B cell (primary cell): Measurements from ENCODE around the gene PYGO2. TPM values are rescaled to one million over a fixed set of nuclear protein-coding genes. Genes with fewer than 3 reads are reported as not detected.

Experiments
- ATAC-seq: fragments of 200-7000 bp; cut with Tn5 transposase; one replicate; pipeline ENCODE4 v1.10.0; 2021; ENCODE audit warnings: low read depth, mild to moderate bottlenecking, moderate number of reproducible peaks, moderate library complexity
- CTCF ChIA-PET: fragments of 350-600 bp; sonication (Branson Sonifier 250); formaldehyde crosslinking; loops from one replicate; lab custom pipeline; 2021; ENCODE audit warnings: antibody characterized with exemption, inconsistent platforms; lab: Charles Lee
- POLR2A ChIA-PET: fragments of 350-600 bp; sonication (Branson Sonifier 250); formaldehyde crosslinking; loops from one replicate; lab custom pipeline; 2021; ENCODE audit warnings: antibody characterized with exemption; lab: Charles Lee
- DNase-seq: peaks from one replicate; pipeline ENCODE4 v3.0.0; 2013
- H2AFZ ChIP-seq: 2 replicates; pipeline ENCODE4 v1.6.1; 2012; ENCODE audit warnings: mild to moderate bottlenecking, low read depth, low read length; ENCODE audit not compliant: insufficient read depth, poor library complexity, severe bottlenecking
- H3K27ac ChIP-seq, 2 donors: 1 replicate in 1 of 2; 2 replicates in 1 of 2; pipeline ENCODE4 v1.5.1; 2012 to 2013; ENCODE audit warnings: low read length in 2 of 2, mild to moderate bottlenecking in 2 of 2, moderate library complexity in 1 of 2
- H3K27me3 ChIP-seq, 4 experiments: fragments of 200-600 bp in 1 of 4; sonication (generic) in 1 of 4; replicated peaks in 1 of 4; 1 replicate in 2 of 4; 2 replicates in 2 of 4; pipeline versions ENCODE4 v1.6.1 to v1.7.0; 2013 to 2016; ENCODE audit warnings: low read length in 3 of 4, mild to moderate bottlenecking in 2 of 4, mixed read lengths in 1 of 4, moderate library complexity in 1 of 4; ENCODE audit not compliant: insufficient read depth in 4 of 4, control insufficient read depth in 3 of 4; ENCODE audit errors: control extremely low read depth in 1 of 4
- H3K36me3 ChIP-seq, 2 experiments: replicated peaks in 1 of 2; 1 replicate in 1 of 2; 2 replicates in 1 of 2; pipeline versions ENCODE4 v1.6.1 to v1.7.1; 2013; ENCODE audit warnings: low read length in 1 of 2; ENCODE audit not compliant: insufficient read depth in 2 of 2, control insufficient read depth in 1 of 2; ENCODE audit errors: control extremely low read depth in 1 of 2, extremely low read depth in 1 of 2
- H3K4me1 ChIP-seq, 2 donors: fragments of 200-600 bp in 1 of 2; sonication (generic) in 1 of 2; 1 replicate in 1 of 2; 2 replicates in 1 of 2; pipeline versions ENCODE4 v1.5.1 to v1.6.1; 2013 to 2017; ENCODE audit warnings: low read length in 2 of 2; ENCODE audit not compliant: control insufficient read depth in 2 of 2, insufficient read depth in 2 of 2
- H3K4me2 ChIP-seq: replicated peaks from 2 replicates; pipeline ENCODE3; 2012; ENCODE audit warnings: mild to moderate bottlenecking, low read depth, low read length; ENCODE audit not compliant: poor library complexity, severe bottlenecking
- H3K4me3 ChIP-seq, 5 experiments: fragments of 200-600 bp in 1 of 5; sonication (generic) in 1 of 5; 1 replicate in 3 of 5; 2 replicates in 2 of 5; pipeline versions ENCODE4 v1.5.1 to v1.7.0; 2011 to 2016; ENCODE audit warnings: low read length in 4 of 5, mild to moderate bottlenecking in 4 of 5, low read depth in 2 of 5, control low read depth in 1 of 5, moderate library complexity in 1 of 5; ENCODE audit not compliant: insufficient read depth in 1 of 5; ENCODE audit errors: control extremely low read depth in 1 of 5, extremely low read depth in 1 of 5
- H3K79me2 ChIP-seq: fragments of 200-600 bp; sonication (generic); one replicate; pipeline ENCODE4 v1.6.0; 2016; ENCODE audit warnings: low read length; ENCODE audit not compliant: control insufficient read depth, insufficient read depth
- H3K9ac ChIP-seq: fragments of 200-600 bp; sonication (generic); 2 replicates; pipeline ENCODE4 v1.6.1; 2017; ENCODE audit warnings: mild to moderate bottlenecking, low read length, moderate library complexity
- H3K9me3 ChIP-seq, 3 donors: one replicate each; pipeline versions ENCODE4 v1.6.1 to v1.7.1; 2013; ENCODE audit warnings: low read length in 2 of 3; ENCODE audit not compliant: control insufficient read depth in 2 of 3, insufficient read depth in 1 of 3; ENCODE audit errors: control extremely low read depth in 1 of 3
- H4K20me1 ChIP-seq: 2 replicates; pipeline ENCODE4 v1.6.0; 2012; ENCODE audit warnings: mild to moderate bottlenecking, low read length; ENCODE audit not compliant: insufficient read depth, control insufficient read depth, poor library complexity, severe bottlenecking
- H3K27ac Mint-ChIP-seq: one replicate; pipeline ENCODE4 v1.8.0; 2021; ENCODE audit warnings: mixed read lengths
- H3K27me3 Mint-ChIP-seq: one replicate; pipeline ENCODE4 v1.8.0; 2021; ENCODE audit warnings: mixed read lengths
- H3K4me1 Mint-ChIP-seq: one replicate; pipeline ENCODE4 v1.8.0; 2021; ENCODE audit warnings: mixed read lengths
- H3K4me3 Mint-ChIP-seq: one replicate; pipeline ENCODE4 v1.8.0; 2021; ENCODE audit warnings: mixed read lengths
- H3K9me3 Mint-ChIP-seq: one replicate; pipeline ENCODE4 v1.8.0; 2022; ENCODE audit warnings: mixed read lengths; ENCODE audit not compliant: insufficient read depth
- CTCF ChIP-seq: fragments of 200-600 bp; IDR thresholded peaks from one replicate; pipeline ENCODE4 v1.8.0; 2022; ENCODE audit warnings: antibody characterized with exemption, mild to moderate bottlenecking
- EZH2 ChIP-seq: IDR thresholded peaks from 2 replicates; pipeline ENCODE4 v1.6.1; 2012; ENCODE audit warnings: borderline replicate concordance, low read depth, mild to moderate bottlenecking, moderate library complexity, low read length; ENCODE audit not compliant: insufficient read depth, poor library complexity, severe bottlenecking
- WGBS: methylation state at CpG from one replicate; pipeline ENCODE4 v1.1.5; 2013; ENCODE audit warnings: missing lambda C conversion rate; ENCODE audit not compliant: insufficient coverage; 5-methylcytosine and 5-hydroxymethylcytosine counted together
- intact Hi-C: fragments of 100-400 bp; cut with micrococcal nuclease; formaldehyde crosslinking; loops from one replicate; pipeline ENCODE4 v1.10.0; 2022
- polyA plus RNA-seq: library from polyadenylated mRNA; depleted of rRNA; stranded (reverse); fragments of >200 nt; gene quantifications from 2 replicates; pipeline ENCODE4 v1.2.3, GENCODE V29; 2012
- total RNA-seq, 2 donors: library from RNA; stranded (reverse); fragments of 120-200 nt in 1 of 2; gene quantifications; 1 replicate in 1 of 2; 2 replicates in 1 of 2; pipeline versions ENCODE4 v1.2.3 to v1.2.4, GENCODE V29; 2013 to 2022

Gene PYGO2
- total and polyA plus RNA-seq, 2 donors (not counting 1 experiment from before 2014, with no cell fraction given), result 22.2 to 52.7 TPM

GRCh38 chr1:154969246-154969645, 7.7 kb upstream of the PYGO2 start:
- Histone ChIP-seq H3K27me3 (no peaks in the 10 kb centered on the region), H3K4me3 (no peak overlapping the region), H4K20me1 (peaks cover 39% of the 10 kb centered on the region), H3K79me2 (peaks cover 76% of the 10 kb centered on the region), H3K4me2 (no peak overlapping the region), H3K27ac (no peak overlapping the region), H3K36me3 (peaks cover 6 to 56% of the 10 kb centered on the region in 2 experiments), H3K9me3 (no peaks in the 10 kb centered on the region), H3K9ac (no peak overlapping the region), H2AFZ (no peak overlapping the region), H3K4me1 (peaks cover 13 to 33% of the 10 kb centered on the region in 2 donors)
- Mint-ChIP-seq H3K9me3 (no peaks in the 10 kb centered on the region), H3K27ac (peak overlapping the region; percentile 71), H3K27me3 (no peaks in the 10 kb centered on the region), H3K4me3 (no peak overlapping the region), H3K4me1 (peaks cover 27% of the 10 kb centered on the region)
- intact Hi-C loops, result no loop called here
- DNase-seq, result no peak
- TF ChIP-seq CTCF (no peak), EZH2 (no peak)
- 100% methylated on average over 1 of the region's 5 CpGs for WGBS
- ChIA-PET CTCF (interaction anchor here (0.8 kb wide), 1 partner anchor 48 kb away, joined by 3 read pairs; no protein-coding TSS in a partner anchor), POLR2A (no interaction called here)
- no peak for ATAC-seq

- Mint-ChIP-seq H3K9me3 (no peaks in the 10 kb centered on the region), H3K4me1 (peaks cover 27% of the 10 kb centered on the region), H3K4me3 (no peak overlapping the region), H3K27ac (peak overlapping the region; percentile 71), H3K27me3 (no peaks in the 10 kb centered on the region)
- CTCF ChIA-PET, result interaction anchor here (0.8 kb wide), 1 partner anchor 49 kb away, joined by 3 read pairs; no protein-coding TSS in a partner anchor
- no peaks in the 10 kb centered on the region for H3K27me3 ChIP-seq
- intact Hi-C loops, result no loop called here
- no peak overlapping the region for H2AFZ ChIP-seq
- no peak for ATAC-seq
- H3K27ac ChIP-seq, result no peak overlapping the region
- no peak for DNase-seq
- peaks cover 6 to 61% of the 10 kb centered on the region in 2 experiments for H3K36me3 ChIP-seq
- peaks cover 13 to 34% of the 10 kb centered on the region in 2 donors for H3K4me1 ChIP-seq
- H3K4me3 ChIP-seq, result no peak overlapping the region
- POLR2A ChIA-PET, result no interaction called here
- no peak overlapping the region for H3K4me2 ChIP-seq
- no peaks in the 10 kb centered on the region for H3K9me3 ChIP-seq
- H3K79me2 ChIP-seq, result peaks cover 75% of the 10 kb centered on the region
- H3K9ac ChIP-seq, result no peak overlapping the region
- TF ChIP-seq CTCF (no peak), EZH2 (no peak)
- 100% methylated on average over 2 of the region's 3 CpGs for WGBS
- peaks cover 39% of the 10 kb centered on the region for H4K20me1 ChIP-seq
These were observed 7.1 kb upstream of the PYGO2 start for GRCh38 chr1:154968731-154969130.
